Chondrocyte (in vitro differentiated cells): ENCODE measurements around the gene NDRG2. TPM values are rescaled to one million over a fixed set of nuclear protein-coding genes. Genes with fewer than 3 reads are reported as not detected.

Source experiments
- DNase-seq: peaks from one replicate; pipeline ENCODE4 v3.0.0; 2021; ENCODE audit warnings: mixed read lengths, low spot score
- H3K27ac Mint-ChIP-seq: one replicate; pipeline ENCODE4 v1.8.0; 2021; ENCODE audit warnings: mild to moderate bottlenecking, moderate library complexity, mixed read lengths; ENCODE audit not compliant: unreplicated experiment
- H3K27me3 Mint-ChIP-seq: 2 replicates; pipeline ENCODE4 v1.8.0; 2021; ENCODE audit warnings: low read depth, mixed read lengths
- H3K36me3 Mint-ChIP-seq: 2 replicates; pipeline ENCODE4 v1.8.0; 2021; ENCODE audit warnings: low read depth, mixed read lengths
- H3K4me1 Mint-ChIP-seq: 2 replicates; pipeline ENCODE4 v1.8.0; 2021; ENCODE audit warnings: low read depth, mild to moderate bottlenecking, mixed read lengths
- H3K4me3 Mint-ChIP-seq: one replicate; pipeline ENCODE4 v1.8.0; 2021; ENCODE audit warnings: mild to moderate bottlenecking, moderate library complexity, mixed read lengths; ENCODE audit not compliant: unreplicated experiment
- H3K9me3 Mint-ChIP-seq: 2 replicates; pipeline ENCODE4 v1.8.0; 2021; ENCODE audit warnings: low read depth, mixed read lengths
- CTCF ChIP-seq: fragments of 200-600 bp; sonication (generic); IDR thresholded peaks from 2 replicates; pipeline ENCODE4 v1.5.0; 2021; ENCODE audit warnings: antibody characterized with exemption, mild to moderate bottlenecking, moderate library complexity
- total RNA-seq: library from RNA; stranded (reverse); gene quantifications from 3 replicates; pipeline ENCODE4 v1.2.1, GENCODE V29; 2021

Gene NDRG2
- total RNA-seq, 1 donor from 2014 or later = 6.3 TPM

GRCh38 chr14:21066882-21067502 is 42.1 kb upstream of the NDRG2 start:
- no peak overlapping the region for H3K4me3 Mint-ChIP-seq
- peak; percentile 58 for TF ChIP-seq CTCF
- H3K36me3 Mint-ChIP-seq = peaks cover under 1% of the 10 kb centered on the region

GRCh38 chr14:21063479-21063878 is 38.6 kb upstream of the NDRG2 start:
- Mint-ChIP-seq H3K9me3 (no peaks in the 10 kb centered on the region), H3K27ac (peak overlapping the region; percentile 81), H3K36me3 (no peaks in the 10 kb centered on the region), H3K27me3 (no peaks in the 10 kb centered on the region), H3K4me1 (peaks cover 43% of the 10 kb centered on the region), H3K4me3 (no peak overlapping the region)
- DNase-seq = no peak
- TF ChIP-seq CTCF = no peak

More at GRCh38 chr14:21066882-21067502, 42.1 kb upstream of the NDRG2 start:
- no peaks in the 10 kb centered on the region for H3K9me3 Mint-ChIP-seq
- no peaks in the 10 kb centered on the region for H3K27me3 Mint-ChIP-seq
- no peak overlapping the region for H3K27ac Mint-ChIP-seq
- peaks cover 46% of the 10 kb centered on the region for H3K4me1 Mint-ChIP-seq
- no peak for DNase-seq

- DNase-seq = no peak
- Mint-ChIP-seq H3K4me3 (no peak overlapping the region), H3K9me3 (no peaks in the 10 kb centered on the region), H3K4me1 (peaks cover 46% of the 10 kb centered on the region), H3K27me3 (no peaks in the 10 kb centered on the region), H3K27ac (no peak overlapping the region), H3K36me3 (no peaks in the 10 kb centered on the region)
- TF ChIP-seq CTCF = no peak
Measured at GRCh38 chr14:21061347-21061668, 36.4 kb upstream of the NDRG2 start.

- no peak overlapping the region for H3K27ac Mint-ChIP-seq
- no peak for TF ChIP-seq CTCF
- H3K27me3 Mint-ChIP-seq = no peaks in the 10 kb centered on the region
- H3K36me3 Mint-ChIP-seq = no peaks in the 10 kb centered on the region
- H3K4me1 Mint-ChIP-seq = peaks cover 46% of the 10 kb centered on the region
- H3K9me3 Mint-ChIP-seq = no peaks in the 10 kb centered on the region
- no peak overlapping the region for H3K4me3 Mint-ChIP-seq
- no peak for DNase-seq
Measured at GRCh38 chr14:21060614-21061346, 35.9 kb upstream of the NDRG2 start.

- Mint-ChIP-seq H3K4me1 (peaks cover 46% of the 10 kb centered on the region), H3K4me3 (no peak overlapping the region), H3K36me3 (no peaks in the 10 kb centered on the region), H3K27me3 (no peaks in the 10 kb centered on the region), H3K9me3 (no peaks in the 10 kb centered on the region), H3K27ac (no peak overlapping the region)
- no peak for DNase-seq
- no peak for TF ChIP-seq CTCF
Measured at GRCh38 chr14:21059842-21060613, 35.2 kb upstream of the NDRG2 start.
